CD14-positive monocyte (primary cell): Measurements from ENCODE around the gene SCN7A. TPM values are rescaled to one million over a fixed set of nuclear protein-coding genes. Genes with fewer than 3 reads are reported as not detected.

Experiments used
- DNase-seq, 3 donors: peaks; one replicate each; pipeline ENCODE4 v3.0.0-alpha.2; 2011 to 2022
- H2AFZ ChIP-seq: 2 replicates; pipeline ENCODE4 v1.6.0; 2012; ENCODE audit warnings: mild to moderate bottlenecking, low read depth, low read length, inconsistent platforms; ENCODE audit not compliant: insufficient read depth, poor library complexity, severe bottlenecking
- H3K27ac ChIP-seq, 2 donors: 1 replicate in 1 of 2; 2 replicates in 1 of 2; pipeline ENCODE4 v1.5.1; 2012 to 2013; ENCODE audit warnings: low read length in 2 of 2, control low read depth in 1 of 2, inconsistent platforms in 1 of 2, low read depth in 1 of 2, mild to moderate bottlenecking in 1 of 2
- H3K27me3 ChIP-seq, 2 donors: one replicate each; pipeline versions ENCODE4 v1.6.0 to v1.6.1; 2011 to 2013; ENCODE audit warnings: low read length in 2 of 2; ENCODE audit not compliant: control insufficient read depth in 2 of 2, insufficient read depth in 2 of 2
- H3K36me3 ChIP-seq, 2 donors: replicated peaks in 1 of 2; 1 replicate in 1 of 2; 2 replicates in 1 of 2; pipeline versions ENCODE4 v1.5.1 to v1.6.1; 2012 to 2013; ENCODE audit warnings: low read length in 2 of 2, control low read depth in 1 of 2, inconsistent platforms in 1 of 2, mild to moderate bottlenecking in 1 of 2; ENCODE audit not compliant: insufficient read depth in 2 of 2, control insufficient read depth in 1 of 2
- H3K4me1 ChIP-seq, 2 donors: 1 replicate in 1 of 2; 2 replicates in 1 of 2; pipeline versions ENCODE4 v1.5.1 to v1.6.1; 2012 to 2013; ENCODE audit warnings: low read length in 2 of 2, control low read depth in 1 of 2, inconsistent platforms in 1 of 2, mild to moderate bottlenecking in 1 of 2, moderate library complexity in 1 of 2; ENCODE audit not compliant: insufficient read depth in 2 of 2, control insufficient read depth in 1 of 2
- H3K4me2 ChIP-seq: replicated peaks from 2 replicates; pipeline ENCODE3; 2012; ENCODE audit warnings: low read length, moderate library complexity, mild to moderate bottlenecking; ENCODE audit not compliant: poor library complexity, severe bottlenecking; ENCODE audit errors: extremely low read depth
- H3K4me3 ChIP-seq, 3 experiments: fragments of 200-600 bp in 1 of 3; sonication (generic) in 1 of 3; replicated peaks in 1 of 3; 1 replicate in 2 of 3; 2 replicates in 1 of 3; pipeline ENCODE4 v1.5.1; 2011 to 2013; ENCODE audit warnings: low read length in 3 of 3, mild to moderate bottlenecking in 3 of 3, control low read depth in 2 of 3, low read depth in 2 of 3, inconsistent platforms in 1 of 3, moderate library complexity in 1 of 3
- H3K79me2 ChIP-seq: 2 replicates; pipeline ENCODE4 v1.6.0; 2012; ENCODE audit warnings: mild to moderate bottlenecking, control low read depth, inconsistent platforms, low read length, moderate library complexity; ENCODE audit not compliant: insufficient read depth
- H3K9ac ChIP-seq: 2 replicates; pipeline ENCODE4 v1.6.0; 2017; ENCODE audit warnings: low read length, mild to moderate bottlenecking; ENCODE audit not compliant: insufficient read depth, poor library complexity, severe bottlenecking
- H3K9me3 ChIP-seq, 2 donors: replicated peaks in 1 of 2; 1 replicate in 1 of 2; 2 replicates in 1 of 2; pipeline versions ENCODE4 v1.5.1 to v1.6.1; 2012 to 2013; ENCODE audit warnings: low read length in 2 of 2, control low read depth in 1 of 2; ENCODE audit not compliant: control insufficient read depth in 1 of 2, insufficient read depth in 1 of 2
- H4K20me1 ChIP-seq: 2 replicates; pipeline ENCODE4 v1.6.0; 2012; ENCODE audit warnings: mild to moderate bottlenecking, low read length, control low read depth, moderate library complexity; ENCODE audit not compliant: insufficient read depth
- H3K27ac Mint-ChIP-seq, 7 donors: one replicate each; pipeline ENCODE4 v1.8.0; 2020; ENCODE audit warnings: mild to moderate bottlenecking in 7 of 7, mixed read lengths in 7 of 7, moderate library complexity in 6 of 7, inconsistent platforms in 2 of 7
- H3K27me3 Mint-ChIP-seq, 3 donors: one replicate each; pipeline ENCODE4 v1.8.0; 2021 to 2022; ENCODE audit warnings: low read depth in 3 of 3, mild to moderate bottlenecking in 3 of 3, mixed read lengths in 3 of 3, moderate library complexity in 3 of 3, inconsistent platforms in 1 of 3
- H3K36me3 Mint-ChIP-seq, 2 donors: one replicate each; pipeline ENCODE4 v1.8.0; 2020; ENCODE audit warnings: mixed read lengths in 2 of 2, inconsistent platforms in 1 of 2, mild to moderate bottlenecking in 1 of 2
- H3K4me1 Mint-ChIP-seq: one replicate; pipeline ENCODE4 v1.8.0; 2020; ENCODE audit warnings: mild to moderate bottlenecking, mixed read lengths
- H3K4me3 Mint-ChIP-seq, 2 donors: one replicate each; pipeline ENCODE4 v1.8.0; 2020; ENCODE audit warnings: mild to moderate bottlenecking in 2 of 2, mixed read lengths in 2 of 2, moderate library complexity in 1 of 2
- H3K9me3 Mint-ChIP-seq, 7 donors: one replicate each; pipeline ENCODE4 v1.8.0; 2020 to 2022; ENCODE audit warnings: mixed read lengths in 7 of 7, mild to moderate bottlenecking in 6 of 7, moderate library complexity in 6 of 7, inconsistent platforms in 2 of 7
- WGBS: methylation state at CpG from one replicate; pipeline ENCODE4 v1.1.5; 2013; ENCODE audit warnings: missing lambda C conversion rate; ENCODE audit not compliant: insufficient coverage; 5-methylcytosine and 5-hydroxymethylcytosine counted together
- intact Hi-C, 2 donors: fragments of 100-400 bp; cut with micrococcal nuclease; formaldehyde crosslinking; loops; one replicate each; pipeline versions ENCODE4 v1.15.0 to v1.15.1; 2023
- polyA plus RNA-seq, 3 donors: library from polyadenylated mRNA; depleted of rRNA in 1 of 3; unstranded in 2 of 3; stranded (reverse) in 1 of 3; fragments of 300-500 nt in 2 of 3; fragments of >200 nt in 1 of 3; fragmentation: Illumina TruSeq in 2 of 3; gene quantifications; 1 replicate in 2 of 3; 2 replicates in 1 of 3; pipeline ENCODE4 v1.2.3, GENCODE V29; 2012 to 2021
- TF ChIP-seq, protein P1 (sequence below): fragments of 200-600 bp; IDR thresholded peaks from one replicate; pipeline ENCODE4 v1.8.0; 2022; ENCODE audit warnings: antibody characterized with exemption, mild to moderate bottlenecking

Gene SCN7A
- polyA plus RNA-seq, 3 donors = not detected

DNA sequence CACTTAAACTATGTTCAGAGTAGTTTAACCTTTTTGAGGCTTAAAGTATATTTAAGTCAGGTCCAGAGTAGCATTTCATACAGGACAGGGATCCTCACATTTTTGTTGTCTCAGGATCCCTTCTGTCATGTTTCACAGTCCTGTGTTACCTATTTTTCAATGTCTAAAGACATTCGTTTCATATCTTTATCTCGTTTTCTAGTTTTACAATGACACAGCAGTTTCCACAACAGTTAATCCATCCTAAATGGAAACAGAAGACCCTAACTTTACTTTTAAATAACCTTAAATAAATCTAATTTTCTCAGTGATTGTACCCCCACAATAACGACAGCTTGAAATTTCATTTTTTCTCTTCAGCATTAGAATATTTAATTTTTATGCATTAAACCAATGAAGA lies 101.0 kb downstream of the SCN7A start:
- H3K36me3 ChIP-seq = no peaks in the 10 kb centered on the region
- Mint-ChIP-seq H3K27ac (no peak overlapping the region), H3K4me1 (peaks cover 5% of the 10 kb centered on the region), H3K9me3 (peaks cover 0 to 4% (median 0%) of the 10 kb centered on the region in 7 donors), H3K27me3 (peaks cover 0 to 2% (median 0%) of the 10 kb centered on the region in 3 donors), H3K4me3 (no peak overlapping the region), H3K36me3 (no peaks in the 10 kb centered on the region)
- no peaks in the 10 kb centered on the region for H3K79me2 ChIP-seq
- intact Hi-C loops = no loop called here
- no peaks in the 10 kb centered on the region for H3K4me1 ChIP-seq
- no peak overlapping the region for H2AFZ ChIP-seq
- DNase-seq = no peak
- no peak overlapping the region for H3K9ac ChIP-seq
- WGBS = 100% methylated on average over 2 of the region's 3 CpGs
- H3K4me3 ChIP-seq = no peak overlapping the region
- H3K27ac ChIP-seq = no peak overlapping the region
- no peaks in the 10 kb centered on the region for H3K27me3 ChIP-seq
- H4K20me1 ChIP-seq = no peaks in the 10 kb centered on the region
- TF ChIP-seq, protein P1, sequence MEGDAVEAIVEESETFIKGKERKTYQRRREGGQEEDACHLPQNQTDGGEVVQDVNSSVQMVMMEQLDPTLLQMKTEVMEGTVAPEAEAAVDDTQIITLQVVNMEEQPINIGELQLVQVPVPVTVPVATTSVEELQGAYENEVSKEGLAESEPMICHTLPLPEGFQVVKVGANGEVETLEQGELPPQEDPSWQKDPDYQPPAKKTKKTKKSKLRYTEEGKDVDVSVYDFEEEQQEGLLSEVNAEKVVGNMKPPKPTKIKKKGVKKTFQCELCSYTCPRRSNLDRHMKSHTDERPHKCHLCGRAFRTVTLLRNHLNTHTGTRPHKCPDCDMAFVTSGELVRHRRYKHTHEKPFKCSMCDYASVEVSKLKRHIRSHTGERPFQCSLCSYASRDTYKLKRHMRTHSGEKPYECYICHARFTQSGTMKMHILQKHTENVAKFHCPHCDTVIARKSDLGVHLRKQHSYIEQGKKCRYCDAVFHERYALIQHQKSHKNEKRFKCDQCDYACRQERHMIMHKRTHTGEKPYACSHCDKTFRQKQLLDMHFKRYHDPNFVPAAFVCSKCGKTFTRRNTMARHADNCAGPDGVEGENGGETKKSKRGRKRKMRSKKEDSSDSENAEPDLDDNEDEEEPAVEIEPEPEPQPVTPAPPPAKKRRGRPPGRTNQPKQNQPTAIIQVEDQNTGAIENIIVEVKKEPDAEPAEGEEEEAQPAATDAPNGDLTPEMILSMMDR = no peak
- no peak overlapping the region for H3K4me2 ChIP-seq
- no peaks in the 10 kb centered on the region for H3K9me3 ChIP-seq

DNA sequence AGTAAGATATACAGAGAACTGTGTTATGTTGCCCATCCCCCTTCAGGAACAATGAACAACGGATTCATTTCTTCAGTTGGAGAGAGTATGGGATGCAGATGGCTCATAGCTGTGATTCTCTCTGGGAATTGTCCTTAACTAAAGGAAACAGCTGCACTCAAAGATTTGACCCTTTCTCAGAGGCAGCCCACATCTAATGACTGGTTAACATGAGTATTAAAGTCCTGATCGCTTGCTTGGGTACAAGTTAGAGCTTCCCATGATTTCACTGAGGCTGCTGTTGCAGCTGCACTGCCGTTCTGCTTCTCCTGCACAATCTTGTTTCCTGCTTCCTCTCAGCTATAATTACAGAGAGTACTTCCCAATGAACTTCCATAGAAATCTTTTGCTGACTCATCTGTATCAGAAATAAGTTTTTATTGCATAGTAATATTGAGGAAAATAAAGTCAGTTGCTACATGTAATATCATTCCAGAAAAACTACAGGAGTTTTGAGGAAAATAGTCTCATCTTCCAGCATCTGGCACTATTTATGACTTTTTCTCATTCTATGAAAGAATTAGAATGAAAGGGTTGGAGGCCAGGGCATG lies 105.5 kb downstream of the SCN7A start:
- H2AFZ ChIP-seq = no peak overlapping the region
- no peak overlapping the region for H3K4me2 ChIP-seq
- peaks cover 0 to 2% (median 0%) of the 10 kb centered on the region in 3 donors for H3K27me3 Mint-ChIP-seq
- no peak overlapping the region for H3K4me3 Mint-ChIP-seq
- H3K79me2 ChIP-seq = no peaks in the 10 kb centered on the region
- H3K27ac ChIP-seq = no peak overlapping the region
- no peak for DNase-seq
- no peaks in the 10 kb centered on the region for H3K9me3 ChIP-seq
- H4K20me1 ChIP-seq = no peaks in the 10 kb centered on the region
- H3K9ac ChIP-seq = no peak overlapping the region
- no peaks in the 10 kb centered on the region for H3K36me3 Mint-ChIP-seq
- H3K27me3 ChIP-seq = no peaks in the 10 kb centered on the region
- no peaks in the 10 kb centered on the region for H3K9me3 Mint-ChIP-seq
- H3K27ac Mint-ChIP-seq = no peak overlapping the region
- H3K4me3 ChIP-seq = no peak overlapping the region
- H3K36me3 ChIP-seq = no peaks in the 10 kb centered on the region
- peaks cover 12% of the 10 kb centered on the region for H3K4me1 Mint-ChIP-seq
- TF ChIP-seq, protein P1 = no peak
- intact Hi-C loops = no loop called here
- 57% methylated on average over 1 of the region's 3 CpGs for WGBS
- no peaks in the 10 kb centered on the region for H3K4me1 ChIP-seq
